Suppressor macrophage treated with lipopolysaccharide for 1 hour (primary cell): ENCODE measurements around the gene HENMT1.

Experiments used
- DNase-seq, 3 donors: peaks; one replicate each; pipeline ENCODE4 v3.0.0-alpha.2; 2020 to 2022

HENMT1 gene

DNA sequence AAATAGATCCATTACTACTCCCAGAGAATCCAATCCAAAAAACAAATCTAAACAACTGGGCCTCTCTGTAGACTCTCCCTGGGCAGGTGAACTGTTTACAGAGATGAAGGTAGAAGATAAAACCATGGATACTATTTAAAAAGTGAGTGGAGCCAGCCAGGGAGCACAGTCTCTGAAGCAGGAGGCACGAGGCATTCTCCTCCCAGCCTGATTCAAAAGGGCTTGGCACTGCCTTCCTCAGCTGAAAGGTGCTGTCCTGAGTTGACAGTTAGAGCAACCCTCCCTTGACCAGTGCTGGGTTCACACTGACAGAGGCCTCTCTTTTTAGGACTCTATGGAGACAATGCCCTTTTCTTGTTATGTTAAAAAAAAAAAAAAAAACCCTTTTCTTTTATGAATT is 36.8 kb downstream of the HENMT1 start:
- no peak for DNase-seq

DNA sequence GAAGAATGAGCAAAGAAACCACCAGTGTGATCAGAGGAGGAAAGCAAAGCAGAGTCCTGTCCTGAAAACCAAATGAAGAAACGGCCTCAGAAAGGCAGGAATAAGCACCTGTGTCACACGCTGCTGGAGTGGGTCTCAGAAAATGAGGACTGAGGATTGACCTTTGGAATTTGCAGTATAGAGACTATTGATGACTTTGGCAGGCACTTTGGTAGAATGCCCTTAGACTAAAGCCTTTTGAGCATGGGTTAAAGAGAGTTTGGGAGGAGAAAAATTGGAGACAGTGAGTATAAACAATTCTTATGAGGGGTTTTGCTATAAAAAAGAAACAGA is 43.2 kb downstream of the HENMT1 start:
- DNase-seq = no peak

DNA sequence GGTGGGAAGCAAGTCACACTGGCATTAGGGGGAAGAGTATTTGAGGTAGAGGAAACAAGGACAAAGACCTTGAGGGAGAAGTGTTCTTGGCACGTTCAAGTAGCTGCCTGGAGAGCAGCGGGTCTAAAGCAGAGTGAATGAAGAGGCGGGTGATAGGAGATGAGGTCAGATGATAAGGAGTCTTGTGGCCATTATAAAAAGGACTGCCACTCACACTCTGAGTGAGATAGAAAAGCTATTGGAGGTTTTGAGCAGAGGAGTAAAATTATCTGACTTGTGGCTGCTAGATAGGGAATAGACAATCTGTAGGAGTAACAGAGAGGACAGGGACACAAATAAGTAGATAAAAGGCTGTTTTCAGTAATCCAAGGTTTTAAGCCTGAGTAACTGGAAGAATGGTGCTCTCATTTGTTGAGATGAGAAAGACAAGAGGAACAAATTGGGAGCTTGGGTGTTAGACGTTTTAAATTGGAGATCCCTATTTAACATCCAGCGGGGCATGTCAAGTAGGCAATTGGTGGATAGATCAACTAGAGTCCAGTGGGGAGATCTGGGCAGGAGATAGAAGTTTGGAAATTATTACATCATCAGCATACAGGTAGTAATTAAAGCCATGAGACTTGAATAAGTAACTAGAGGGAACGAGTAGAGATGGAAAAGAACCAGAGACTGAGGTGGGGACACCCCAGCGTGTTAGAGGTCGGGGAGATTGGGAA is 43.7 kb downstream of the HENMT1 start:
- no peak for DNase-seq

DNA sequence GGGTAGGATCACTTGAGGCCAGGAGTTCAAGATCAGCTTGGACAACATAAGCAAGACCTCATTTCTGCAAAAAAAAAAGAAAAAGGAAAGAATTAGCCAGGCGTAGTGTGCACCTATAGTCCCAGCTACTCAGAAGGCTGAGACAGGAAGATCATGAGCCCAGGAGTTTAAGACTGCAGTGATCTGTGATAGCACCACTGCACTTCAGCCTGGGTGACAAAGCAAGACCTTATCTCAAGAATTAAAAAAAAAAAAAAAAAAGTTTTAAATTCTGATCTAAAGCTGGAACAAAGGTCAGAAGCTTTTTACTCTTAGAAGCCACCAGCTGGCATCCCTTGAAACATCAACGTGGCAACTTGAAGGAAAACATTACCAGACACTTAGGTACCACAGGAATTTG is 45.3 kb downstream of the HENMT1 start:
- no peak for DNase-seq

DNA sequence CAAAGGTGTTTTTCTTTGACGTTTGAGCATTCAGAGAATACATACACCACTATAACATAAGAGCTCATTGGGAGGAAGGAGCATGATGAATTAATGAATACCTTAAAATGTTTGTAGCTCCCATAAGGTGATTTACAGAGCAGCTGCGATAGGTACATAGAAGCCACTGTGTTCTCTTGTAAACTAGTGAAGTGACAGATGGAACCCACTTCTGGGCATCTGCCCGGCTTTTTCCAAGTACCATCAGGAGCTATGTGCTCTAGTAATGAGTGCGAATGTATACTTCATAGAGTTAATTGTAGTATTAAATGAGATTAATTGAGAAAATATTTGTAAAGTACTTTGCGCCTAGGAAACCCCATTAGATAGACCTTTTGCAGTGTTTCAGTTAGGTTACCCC is 48.4 kb downstream of the HENMT1 start:
- no peak for DNase-seq

- no peak for DNase-seq
These were observed 48.9 kb downstream of the HENMT1 start for GRCh38 chr1:108611984-108612383.

DNA sequence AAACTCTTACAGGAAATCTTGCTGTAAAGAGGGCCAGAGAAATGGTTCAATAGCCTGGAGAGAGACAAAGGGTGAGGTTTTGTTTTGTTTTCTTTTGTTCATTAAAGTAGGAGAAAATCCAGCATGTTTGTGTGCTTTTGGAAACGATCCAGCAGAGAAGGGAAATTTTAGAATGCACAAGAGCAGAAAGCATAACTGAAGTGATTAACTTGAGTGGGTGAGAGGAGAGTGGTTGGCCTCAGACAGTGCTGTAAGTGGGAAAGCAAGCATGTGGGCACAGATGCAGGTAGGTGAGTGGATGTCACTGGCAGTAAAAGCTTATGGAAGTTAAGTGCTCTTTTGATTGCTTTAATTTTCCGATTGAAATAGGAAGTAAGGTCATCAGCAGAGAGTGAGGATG is 50.8 kb downstream of the HENMT1 start:
- no peak for DNase-seq

GRCh38 chr1:108609483-108610049 is 51.3 kb downstream of the HENMT1 start:
- DNase-seq = no peak

- DNase-seq = no peak
These were observed 54.4 kb downstream of the HENMT1 start for GRCh38 chr1:108606478-108606877.

DNA sequence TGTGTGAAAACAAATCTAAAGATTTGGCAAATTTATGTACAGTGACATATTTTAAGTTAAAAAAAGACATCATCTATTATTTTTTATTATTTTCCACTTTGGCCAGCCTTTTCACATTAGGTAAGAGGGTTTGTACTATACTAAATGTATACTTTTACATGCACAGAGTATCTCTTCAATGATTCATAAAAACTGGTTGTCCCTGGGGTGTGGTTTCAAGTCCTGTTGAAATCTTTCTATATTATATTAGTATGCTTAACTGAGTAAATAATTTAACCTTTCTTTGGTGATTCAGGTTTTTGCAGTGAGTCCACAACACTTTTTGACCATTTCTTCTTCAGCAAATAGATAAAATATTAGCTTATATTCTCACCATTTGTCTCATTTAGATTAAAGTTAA is 55.3 kb downstream of the HENMT1 start:
- no peak for DNase-seq

DNA sequence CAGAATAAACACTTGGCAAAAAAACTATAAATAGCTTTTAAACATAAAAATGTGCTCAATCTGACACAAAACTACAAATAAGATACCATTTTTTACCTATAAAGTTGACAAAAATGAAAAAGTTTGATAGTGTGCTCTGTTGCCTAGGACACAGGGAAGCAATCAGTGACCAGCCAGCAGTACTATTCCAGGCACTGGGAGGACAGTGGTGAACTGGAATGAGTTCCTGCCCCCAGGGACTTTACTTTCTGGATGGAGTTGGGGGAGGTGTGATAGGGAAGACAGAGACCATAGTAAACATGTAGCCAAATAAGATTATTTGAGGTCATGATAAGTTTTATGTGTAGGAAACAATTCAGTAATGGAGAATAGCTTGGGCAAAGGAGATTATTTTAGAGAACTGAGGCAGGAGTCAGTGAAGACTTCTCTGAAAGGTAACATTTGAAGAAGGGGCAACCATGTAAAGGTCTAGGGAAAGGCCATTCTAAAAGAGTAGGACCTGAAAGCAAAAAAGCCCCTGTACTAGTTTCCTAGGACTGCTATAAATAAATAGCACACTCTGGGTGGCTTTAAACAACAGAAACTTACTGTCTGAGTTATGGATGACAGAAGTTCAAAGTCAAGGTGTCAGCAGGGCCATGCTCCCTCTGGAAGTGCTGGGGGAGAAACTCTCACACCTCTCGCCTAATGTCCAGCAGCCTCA is 59.0 kb downstream of the HENMT1 start:
- no peak for DNase-seq

DNA sequence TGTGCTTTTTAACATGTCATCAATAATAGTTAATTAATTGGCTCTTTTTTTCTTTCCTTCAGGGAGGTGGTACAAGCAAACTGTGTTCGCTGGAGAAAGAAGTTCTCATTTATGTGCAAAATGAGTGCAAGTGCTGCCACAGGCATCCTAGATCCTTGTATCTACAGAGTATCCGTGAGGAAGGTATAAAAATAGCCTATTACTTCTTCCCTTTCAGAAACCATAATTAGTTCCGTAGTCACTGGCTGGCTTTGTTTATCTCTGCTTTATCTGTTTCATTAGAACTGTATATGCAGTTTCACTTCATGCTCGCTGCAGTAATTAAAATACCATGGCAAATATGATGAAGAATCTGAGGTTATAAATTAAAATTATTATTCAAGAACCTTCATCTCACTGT is 60.4 kb downstream of the HENMT1 start:
- no peak for DNase-seq

DNA sequence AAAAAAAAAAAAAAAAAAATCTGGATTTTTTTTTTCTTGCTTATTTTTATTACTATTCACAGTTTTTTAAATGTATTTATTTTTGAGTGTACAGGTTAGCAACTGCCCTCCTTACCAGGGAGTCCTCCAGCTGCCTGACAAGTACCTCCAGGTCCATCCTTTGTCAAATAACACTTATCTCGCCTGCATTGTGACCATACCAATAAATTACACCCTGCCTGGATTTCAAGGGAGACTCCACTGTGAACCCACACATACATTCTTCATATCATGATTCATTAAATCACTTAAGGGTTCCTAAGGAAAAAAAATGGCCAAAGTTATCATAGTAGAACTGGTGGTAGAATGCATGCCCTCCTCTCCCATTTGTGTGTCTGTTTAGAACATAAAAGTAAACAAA is 62.6 kb downstream of the HENMT1 start:
- DNase-seq = no peak
